CD4-positive, alpha-beta T cell (primary cell): ENCODE data around the gene CENPE. TPM values are rescaled to one million over a fixed set of nuclear protein-coding genes. Genes with fewer than 3 reads are reported as not detected.

Source experiments
- ATAC-seq: fragments of 200-7000 bp; cut with Tn5 transposase; one replicate; pipeline ENCODE4 v1.10.0; 2022; ENCODE audit warnings: mild to moderate bottlenecking; ENCODE audit not compliant: poor library complexity
- CTCF ChIA-PET: fragments of 350-600 bp; sonication (Branson Sonifier 250); formaldehyde crosslinking; loops from one replicate; lab custom pipeline; 2021; ENCODE audit warnings: antibody characterized with exemption, inconsistent platforms; lab: Charles Lee
- POLR2A ChIA-PET: fragments of 350-600 bp; sonication (Branson Sonifier 250); formaldehyde crosslinking; loops from one replicate; lab custom pipeline; 2021; ENCODE audit warnings: antibody characterized with exemption, inconsistent platforms; lab: Charles Lee
- DNase-seq, 14 experiments: peaks; one replicate each; pipeline ENCODE4 v3.0.0-alpha.2; 2013 to 2020; ENCODE audit warnings: mixed read lengths in 2 of 14
- H3K27ac ChIP-seq, 2 donors: one replicate each; pipeline versions ENCODE4 v1.5.1 to v1.7.0; 2013; ENCODE audit warnings: low read length in 2 of 2, low read depth in 1 of 2, mild to moderate bottlenecking in 1 of 2
- H3K27me3 ChIP-seq, 2 experiments: 1 replicate in 1 of 2; 2 replicates in 1 of 2; pipeline versions ENCODE4 v1.6.1 to v1.7.0; 2013; ENCODE audit warnings: low read length in 2 of 2, control low read depth in 1 of 2, mild to moderate bottlenecking in 1 of 2, moderate library complexity in 1 of 2; ENCODE audit not compliant: insufficient read depth in 2 of 2, control insufficient read depth in 1 of 2
- H3K36me3 ChIP-seq: one replicate; pipeline ENCODE4 v1.6.1; 2013; ENCODE audit warnings: low read length, control low read depth; ENCODE audit not compliant: insufficient read depth
- H3K4me1 ChIP-seq: one replicate; pipeline ENCODE4 v1.6.1; 2013; ENCODE audit warnings: low read length, control low read depth; ENCODE audit not compliant: insufficient read depth
- H3K4me3 ChIP-seq: one replicate; pipeline ENCODE4 v1.5.1; 2013; ENCODE audit warnings: mild to moderate bottlenecking, low read length, moderate library complexity
- H3K9me3 ChIP-seq, 2 experiments: 1 replicate in 1 of 2; 2 replicates in 1 of 2; pipeline versions ENCODE4 v1.6.1 to v1.7.0; 2013; ENCODE audit warnings: low read length in 2 of 2, mild to moderate bottlenecking in 2 of 2, control low read depth in 1 of 2, moderate library complexity in 1 of 2; ENCODE audit not compliant: control insufficient read depth in 1 of 2, insufficient read depth in 1 of 2
- H3K27ac Mint-ChIP-seq: one replicate; pipeline ENCODE4 v1.8.0; 2020; ENCODE audit warnings: mixed read lengths
- H3K27me3 Mint-ChIP-seq: one replicate; pipeline ENCODE4 v1.8.0; 2021; ENCODE audit warnings: mixed read lengths
- H3K36me3 Mint-ChIP-seq: one replicate; pipeline ENCODE4 v1.8.0; 2021; ENCODE audit warnings: low read depth, mixed read lengths
- H3K4me1 Mint-ChIP-seq: one replicate; pipeline ENCODE4 v1.8.0; 2021; ENCODE audit warnings: low read depth, mixed read lengths
- H3K4me3 Mint-ChIP-seq: one replicate; pipeline ENCODE4 v1.8.0; 2020; ENCODE audit warnings: mild to moderate bottlenecking, mixed read lengths
- H3K9me3 Mint-ChIP-seq: one replicate; pipeline ENCODE4 v1.8.0; 2020; ENCODE audit warnings: mixed read lengths
- intact Hi-C, 2 experiments: fragments of 100-400 bp; cut with DNase I in 1 of 2; cut with micrococcal nuclease in 1 of 2; formaldehyde crosslinking; loops; one replicate each; pipeline versions ENCODE4 v1.15.1 to v1.9.0; 2023 to 2025; cut with DNase I, micrococcal nuclease
- total RNA-seq, 174 experiments: library from RNA in 2 of 174; stranded (reverse) in 2 of 174; gene quantifications; one replicate each; pipeline ENCODE4 v1.2.3 and lab custom pipeline; 2021 to 2026
- TF ChIP-seq, protein P1 (sequence below): fragments of 200-600 bp; IDR thresholded peaks from one replicate; pipeline ENCODE4 v1.8.0; 2022; ENCODE audit warnings: antibody characterized with exemption, mild to moderate bottlenecking

Gene CENPE
- total RNA-seq, 2 experiments from 2014 or later: 2.7 to 3.2 TPM

GRCh38 chr4:103111598-103111997 is 86.5 kb downstream of the CENPE start:
- Histone ChIP-seq H3K27ac (no peak overlapping the region), H3K4me1 (no peaks in the 10 kb centered on the region), H3K36me3 (no peaks in the 10 kb centered on the region), H3K9me3 (no peaks in the 10 kb centered on the region), H3K4me3 (no peak overlapping the region), H3K27me3 (no peaks in the 10 kb centered on the region)
- ChIA-PET POLR2A (interaction anchor here (2.5 kb wide), 1 partner anchor 12 kb away, joined by 8 read pairs; the partner anchor contains the start of gene BDH2), CTCF (no interaction called here)
- H3K4me1 Mint-ChIP-seq: no peaks in the 10 kb centered on the region
- DNase-seq (no peak), ATAC-seq (no peak)
- H3K9me3 Mint-ChIP-seq: no peaks in the 10 kb centered on the region
- no peak overlapping the region for H3K27ac Mint-ChIP-seq
- intact Hi-C loops: no loop called here
- no peaks in the 10 kb centered on the region for H3K27me3 Mint-ChIP-seq
- no peaks in the 10 kb centered on the region for H3K36me3 Mint-ChIP-seq
- TF ChIP-seq, protein P1, sequence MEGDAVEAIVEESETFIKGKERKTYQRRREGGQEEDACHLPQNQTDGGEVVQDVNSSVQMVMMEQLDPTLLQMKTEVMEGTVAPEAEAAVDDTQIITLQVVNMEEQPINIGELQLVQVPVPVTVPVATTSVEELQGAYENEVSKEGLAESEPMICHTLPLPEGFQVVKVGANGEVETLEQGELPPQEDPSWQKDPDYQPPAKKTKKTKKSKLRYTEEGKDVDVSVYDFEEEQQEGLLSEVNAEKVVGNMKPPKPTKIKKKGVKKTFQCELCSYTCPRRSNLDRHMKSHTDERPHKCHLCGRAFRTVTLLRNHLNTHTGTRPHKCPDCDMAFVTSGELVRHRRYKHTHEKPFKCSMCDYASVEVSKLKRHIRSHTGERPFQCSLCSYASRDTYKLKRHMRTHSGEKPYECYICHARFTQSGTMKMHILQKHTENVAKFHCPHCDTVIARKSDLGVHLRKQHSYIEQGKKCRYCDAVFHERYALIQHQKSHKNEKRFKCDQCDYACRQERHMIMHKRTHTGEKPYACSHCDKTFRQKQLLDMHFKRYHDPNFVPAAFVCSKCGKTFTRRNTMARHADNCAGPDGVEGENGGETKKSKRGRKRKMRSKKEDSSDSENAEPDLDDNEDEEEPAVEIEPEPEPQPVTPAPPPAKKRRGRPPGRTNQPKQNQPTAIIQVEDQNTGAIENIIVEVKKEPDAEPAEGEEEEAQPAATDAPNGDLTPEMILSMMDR: no peak
- no peak overlapping the region for H3K4me3 Mint-ChIP-seq

DNA sequence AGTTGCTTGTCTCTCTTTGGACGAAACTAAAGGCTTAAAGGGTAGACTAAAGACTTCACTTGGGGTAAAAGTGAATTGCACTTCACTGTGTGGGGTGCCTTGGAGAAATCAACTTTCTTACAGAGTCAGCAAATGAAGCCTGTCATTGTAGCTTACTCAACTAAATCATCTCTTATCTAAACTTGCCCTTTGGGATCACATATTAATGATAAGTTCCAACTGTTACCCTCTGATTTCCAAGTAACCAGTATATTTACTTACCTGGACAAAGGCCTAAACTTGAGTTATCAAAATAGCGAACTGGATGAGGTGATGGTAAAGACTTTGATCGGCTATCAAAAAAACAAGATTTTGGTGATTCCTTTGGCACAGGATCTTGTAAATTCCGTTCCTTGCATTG is 89.6 kb downstream of the CENPE start:
- CTCF ChIA-PET: interaction anchor here (0.7 kb wide), 1 partner anchor 9 kb away, joined by 3 read pairs; the partner anchor contains the start of gene BDH2
- POLR2A ChIA-PET: no interaction called here
- Histone ChIP-seq H3K9me3 (no peaks in the 10 kb centered on the region), H3K27ac (no peak overlapping the region), H3K36me3 (no peaks in the 10 kb centered on the region), H3K4me1 (peaks cover 2% of the 10 kb centered on the region), H3K27me3 (no peaks in the 10 kb centered on the region), H3K4me3 (no peak overlapping the region)
- Mint-ChIP-seq H3K36me3 (no peaks in the 10 kb centered on the region), H3K27ac (no peak overlapping the region), H3K9me3 (no peaks in the 10 kb centered on the region), H3K4me1 (peaks cover 3% of the 10 kb centered on the region), H3K4me3 (no peak overlapping the region), H3K27me3 (no peaks in the 10 kb centered on the region)
- TF ChIP-seq, protein P1: no peak
- intact Hi-C loops: no loop called here
- ATAC-seq (no peak), DNase-seq (no peak)

- POLR2A ChIA-PET: no interaction called here
- CTCF ChIA-PET: no interaction called here
- DNase-seq (no peak), ATAC-seq (no peak)
- Mint-ChIP-seq H3K27ac (no peak overlapping the region), H3K9me3 (no peaks in the 10 kb centered on the region), H3K4me3 (no peak overlapping the region), H3K36me3 (no peaks in the 10 kb centered on the region), H3K27me3 (no peaks in the 10 kb centered on the region), H3K4me1 (peaks cover 3% of the 10 kb centered on the region)
- no peak overlapping the region for H3K27ac ChIP-seq
- H3K36me3 ChIP-seq: no peaks in the 10 kb centered on the region
- H3K4me1 ChIP-seq: peaks cover 2% of the 10 kb centered on the region
- intact Hi-C loops: no loop called here
- H3K4me3 ChIP-seq: no peak overlapping the region
- no peaks in the 10 kb centered on the region for H3K9me3 ChIP-seq
- no peaks in the 10 kb centered on the region for H3K27me3 ChIP-seq
- TF ChIP-seq, protein P1: no peak
These were observed 92.4 kb downstream of the CENPE start for GRCh38 chr4:103105558-103106356.
